Heart left ventricle (tissue), 16 donors: ENCODE data around the gene KRTAP12-4. TPM values are rescaled to one million over a fixed set of nuclear protein-coding genes. Genes with fewer than 3 reads are reported as not detected.
"Not testable (repeated sequence)": the region's sequence is repeated elsewhere in the genome, so short reads cannot be mapped to it uniquely, and the experiment has no call there.

Source experiments
- ATAC-seq, 4 donors: fragments of 200-7000 bp; cut with Tn5 transposase; one replicate each; pipeline ENCODE4 v1.9.1; 2020 to 2022; ENCODE audit warnings: moderate library complexity in 4 of 4, mild to moderate bottlenecking in 3 of 4, moderate number of reproducible peaks in 1 of 4
- DNase-seq, 5 donors: peaks; one replicate each; pipeline ENCODE4 v3.0.0-alpha.2; 2020
- H3K27ac ChIP-seq, 12 donors: fragments of 200-600 bp; sonication (generic) in 4 of 12; one replicate each; pipeline versions ENCODE4 v1.5.0 to v1.8.0; 2016 to 2022; ENCODE audit warnings: mild to moderate bottlenecking in 2 of 12
- H3K27me3 ChIP-seq, 9 donors: fragments of 200-600 bp; sonication (generic) in 2 of 9; one replicate each; pipeline versions ENCODE4 v1.5.1 to v1.8.0; 2016 to 2022; ENCODE audit warnings: mild to moderate bottlenecking in 3 of 9
- H3K36me3 ChIP-seq, 9 donors: fragments of 200-600 bp; sonication (generic) in 2 of 9; one replicate each; pipeline versions ENCODE4 v1.5.0 to v1.8.0; 2018 to 2022; ENCODE audit warnings: mild to moderate bottlenecking in 2 of 9
- H3K4me1 ChIP-seq, 12 donors: fragments of 200-600 bp; sonication (generic) in 4 of 12; one replicate each; pipeline versions ENCODE4 v1.5.0 to v1.8.0; 2016 to 2022; ENCODE audit warnings: mild to moderate bottlenecking in 3 of 12
- H3K4me3 ChIP-seq, 12 donors: fragments of 200-600 bp; sonication (generic) in 4 of 12; one replicate each; pipeline versions ENCODE4 v1.5.0 to v1.8.0; 2017 to 2022; ENCODE audit warnings: mild to moderate bottlenecking in 9 of 12, moderate library complexity in 4 of 12
- H3K9me3 ChIP-seq, 12 donors: fragments of 200-600 bp; sonication (generic) in 4 of 12; one replicate each; pipeline versions ENCODE4 v1.5.0 to v1.8.0; 2016 to 2022; ENCODE audit warnings: mild to moderate bottlenecking in 1 of 12
- CTCF ChIP-seq, 12 donors: fragments of 200-600 bp; sonication (generic) in 4 of 12; IDR thresholded peaks; one replicate each; pipeline versions ENCODE4 v1.5.0 to v1.8.0; 2018 to 2022; ENCODE audit warnings: antibody characterized with exemption in 12 of 12, mild to moderate bottlenecking in 5 of 12
- POLR2A ChIP-seq, 2 donors: fragments of 450-650 bp; IDR thresholded peaks; one replicate each; pipeline ENCODE4 v1.6.1; 2017; ENCODE audit warnings: antibody characterized with exemption in 2 of 2, mild to moderate bottlenecking in 2 of 2, moderate library complexity in 2 of 2
- WGBS, 4 donors: extraction: QIAGEN DNeasy Blood & Tissue Kit in 2 of 4; methylation state at CpG; one replicate each; pipeline versions ENCODE4 v1.1.5 to v1.1.7; 2013 to 2018; 5-methylcytosine and 5-hydroxymethylcytosine counted together
- intact Hi-C, 10 donors: fragments of 100-400 bp; cut with DNase I; formaldehyde crosslinking; loops; one replicate each; pipeline versions ENCODE4 v1.11.1 to v1.14.2; 2022
- polyA plus RNA-seq, 2 donors: library from polyadenylated mRNA; stranded (reverse); fragments of 200-250 nt; gene quantifications; one replicate each; pipeline ENCODE4 v1.2.3, GENCODE V29; 2013
- total RNA-seq, 9 donors: library from RNA; depleted of rRNA in 2 of 9; stranded (reverse); fragments of >200 nt in 2 of 9; fragmentation: NEBNext Ultra II Directional in 3 of 9; extraction: Animal tissue kit (Norgen Biotek cat#: 25700) in 3 of 9; gene quantifications; one replicate each; pipeline versions ENCODE4 v1.1.0 to v1.2.4, GENCODE V29; 2016 to 2023
- donor health status: ischemic (EF 13 %, LVEDD 7.1; RV severe dilation, severe dysfunction).
- donor health status: healthy with polysubstance abuse.
- donor health status: DM: no; HTN: yes; CAD: no.
- donor health status: DM: no; HTN: no; CAD: no.
- donor health status: ischemic (EF 25% LVEDD 6.9; RV normal size, moderate dysfunction).
- donor health status: ischemic (EF 25% LVEDD 5.7; RV mildly dilated, moderate dysfunction).
- donor health status: healthy.
- donor health status: DM: yes; HTN: yes; CAD: no.
- donor health status: ischemic (EF 35%, LVEDD 5.7; RV mildly dilated, moderate dysfunction).
- donor health status: nonischemic (EF 11% LVEDD 7.7; RV severe dilation, severe dysfunction).
- donor health status: DM: yes; HTN: yes; CAD: no.
- donor health status: PGD.
- donor health status: ischemic (EF 29% LVEDD 5.4; RV normal size, mild dysfunction).
- donor health status: nonischemic (EF 23%, LVEDD 6.1; RV moderate dilation, normal function).

The KRTAP12-4 gene
- total and polyA plus RNA-seq, 11 donors: not detected

DNA sequence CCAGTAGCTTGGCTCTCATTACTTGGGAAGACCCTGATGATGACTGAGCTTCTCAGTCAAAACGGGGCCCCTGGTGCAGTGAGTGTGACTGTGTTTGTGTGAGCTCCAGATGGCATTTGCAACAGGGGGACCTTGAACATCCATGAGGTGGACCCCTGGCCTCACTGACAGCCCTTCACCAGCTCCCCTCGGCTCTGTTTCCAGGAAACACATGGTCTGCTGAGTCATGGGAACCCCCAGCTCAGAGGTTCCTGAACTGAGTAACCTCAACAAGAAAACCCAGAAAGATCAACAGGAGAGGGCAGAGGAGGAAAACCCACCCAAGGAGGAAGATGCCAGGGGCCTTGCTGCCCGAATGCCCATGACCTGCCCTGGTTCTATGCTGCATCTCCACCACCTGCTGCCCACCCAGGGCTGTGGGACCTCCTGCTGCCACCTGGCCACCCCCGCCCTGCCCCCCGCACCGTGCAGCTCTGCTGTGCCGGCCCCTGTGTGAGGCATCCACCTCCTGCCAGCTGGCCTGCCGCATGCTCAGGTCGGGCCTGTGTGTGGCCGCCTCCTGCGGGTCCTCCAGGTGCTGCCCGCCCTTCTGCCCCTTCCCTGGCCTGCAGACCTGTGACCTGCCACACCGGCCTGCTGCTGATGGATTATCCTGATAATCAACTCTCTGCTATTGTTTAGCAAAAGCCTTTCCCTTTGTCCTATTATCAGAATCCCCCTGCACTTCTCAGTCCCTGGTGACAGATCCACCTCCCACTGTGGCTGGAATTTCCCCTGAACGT is 31.7 kb upstream of the KRTAP12-4 start:
- WGBS, 4 donors: 29 to 61% (median 43%) methylated on average over 10 to 14 of the region's 14 CpGs
- no peaks in the 10 kb centered on the region for H3K4me1 ChIP-seq
- no peak for ATAC-seq
- DNase-seq: peak in 1 of 5 donors; percentile 10
- H3K27ac ChIP-seq: no peak overlapping the region
- no peak overlapping the region for H3K4me3 ChIP-seq
- intact Hi-C loops: no loop called here
- no peaks in the 10 kb centered on the region for H3K9me3 ChIP-seq
- TF ChIP-seq CTCF (IDR thresholded peaks at IDR 0.05) (no peak), POLR2A (IDR thresholded peaks at IDR 0.05) (no peak)
- H3K36me3 ChIP-seq: no peaks in the 10 kb centered on the region
- peaks cover 0 to 42% (median 13%) of the 10 kb centered on the region in 9 donors for H3K27me3 ChIP-seq

- not testable (repeated sequence) for H3K4me3 ChIP-seq
- 68 to 85% (median 81%) methylated on average over 6 of the region's 6 CpGs for WGBS, 4 donors
- H3K27me3 ChIP-seq: peaks cover 0 to 42% (median 13%) of the 10 kb centered on the region in 9 donors
Measured at GRCh38 chr21:44685050-44685449, 30.6 kb upstream of the KRTAP12-4 start.

GRCh38 chr21:44684483-44684882 is 30.0 kb upstream of the KRTAP12-4 start:
- no peak overlapping the region for H3K4me3 ChIP-seq
- no peaks in the 10 kb centered on the region for H3K36me3 ChIP-seq
- intact Hi-C loops: no loop called here
- peaks cover 0 to 42% (median 13%) of the 10 kb centered on the region in 9 donors for H3K27me3 ChIP-seq
- TF ChIP-seq CTCF (IDR thresholded peaks at IDR 0.05): no peak
- peaks cover 0 to 4% (median 0%) of the 10 kb centered on the region in 12 donors for H3K9me3 ChIP-seq
- no peaks in the 10 kb centered on the region for H3K4me1 ChIP-seq
- H3K27ac ChIP-seq: no peak overlapping the region
- DNase-seq (no peak), ATAC-seq (no peak)
- 69 to 87% (median 79%) methylated on average over 6 of the region's 6 CpGs for whole genome bisulfite sequencing, 4 donors

More at GRCh38 chr21:44685050-44685449, 30.6 kb upstream of the KRTAP12-4 start:
- H3K9me3 ChIP-seq, H3K27ac ChIP-seq, ATAC-seq, H3K36me3 ChIP-seq, intact Hi-C loops, H3K4me1 ChIP-seq, DNase-seq: not testable (repeated sequence)

DNA sequence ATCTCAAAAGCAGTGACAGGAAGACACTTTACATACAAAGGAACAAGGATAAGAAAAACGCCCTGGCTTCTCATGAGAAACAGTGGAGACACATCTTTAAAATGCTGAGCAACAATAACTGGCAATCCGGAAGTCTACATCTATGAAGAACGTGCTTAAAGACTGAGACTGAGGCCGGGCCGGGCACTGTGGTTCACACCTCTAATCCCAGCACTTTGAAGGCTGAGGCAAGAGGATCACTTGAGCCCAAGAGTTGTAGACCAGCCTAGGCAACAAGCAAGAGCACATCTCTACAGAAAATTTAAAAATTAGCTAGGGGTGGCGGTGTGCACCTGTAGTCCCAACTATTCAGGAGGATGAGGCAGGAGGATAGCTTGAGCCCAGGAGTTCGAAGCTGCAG is 29.6 kb upstream of the KRTAP12-4 start:
- TF ChIP-seq CTCF (IDR thresholded peaks at IDR 0.05) (no peak), POLR2A (IDR thresholded peaks at IDR 0.05) (no peak)
- ATAC-seq (no peak), DNase-seq (no peak)
- Histone ChIP-seq H3K4me1 (no peaks in the 10 kb centered on the region), H3K27me3 (peaks cover 0 to 42% (median 13%) of the 10 kb centered on the region in 9 donors), H3K4me3 (no peak overlapping the region), H3K36me3 (no peaks in the 10 kb centered on the region), H3K27ac (no peak overlapping the region), H3K9me3 (peaks cover 0 to 4% (median 0%) of the 10 kb centered on the region in 12 donors)
- WGBS, 4 donors: 69 to 84% (median 79%) methylated on average over 7 of the region's 7 CpGs
- intact Hi-C loops: no loop called here
